Measurements from ENCODE around the gene FILIP1.

FILIP1 gene

DNA sequence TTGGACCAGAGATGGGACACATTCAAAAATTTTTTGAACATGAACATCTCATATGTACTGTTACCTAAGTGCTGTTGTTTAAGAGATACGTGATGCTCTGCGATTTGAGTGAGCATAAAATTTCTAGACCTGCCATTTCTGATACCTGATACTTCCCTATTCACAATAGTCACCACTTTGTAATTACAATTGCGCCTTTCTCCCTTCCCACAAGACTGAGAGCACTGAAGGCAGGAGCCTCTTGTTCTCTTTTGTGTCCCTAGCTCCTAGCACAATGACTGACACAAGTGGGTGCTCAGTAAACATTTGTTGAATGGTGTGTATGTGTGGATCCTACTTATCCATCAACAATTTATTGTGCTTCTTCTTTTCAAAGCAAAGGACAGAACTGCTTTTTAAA lies 116.2 kb downstream of the FILIP1 start:
- DNase-seq: no peak

DNA sequence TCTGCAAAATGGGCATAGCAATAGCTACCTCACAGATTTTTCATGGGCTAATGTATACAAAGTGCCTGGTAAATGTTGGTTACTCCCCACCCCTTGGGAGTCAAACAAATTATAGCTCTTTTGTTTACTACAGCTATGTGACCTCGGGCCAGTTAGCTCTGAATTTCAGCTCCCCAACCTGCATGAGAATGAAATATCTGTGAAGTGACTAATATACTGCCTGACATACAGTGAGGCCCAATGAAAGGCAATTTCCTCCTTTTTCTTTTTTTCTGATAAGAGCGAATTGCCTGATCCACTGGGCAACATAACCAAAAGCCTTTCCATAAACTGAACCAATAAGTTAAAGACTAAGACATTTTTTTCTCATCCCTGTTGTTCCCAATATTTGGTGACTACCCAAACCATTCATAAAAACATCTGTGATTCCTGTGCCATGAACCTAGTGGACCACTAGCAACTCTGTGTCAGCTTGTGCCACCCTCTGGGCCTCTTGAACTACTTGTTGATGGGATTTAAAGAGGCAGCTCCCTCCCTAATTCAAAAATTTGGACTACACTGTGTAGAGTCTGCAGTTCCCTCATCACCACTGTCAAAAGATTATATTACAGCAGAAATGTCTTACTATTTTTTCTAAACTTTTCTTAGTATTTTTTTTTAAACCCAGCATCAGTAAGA lies 117.1 kb downstream of the FILIP1 start:
- DNase-seq: no peak

DNA sequence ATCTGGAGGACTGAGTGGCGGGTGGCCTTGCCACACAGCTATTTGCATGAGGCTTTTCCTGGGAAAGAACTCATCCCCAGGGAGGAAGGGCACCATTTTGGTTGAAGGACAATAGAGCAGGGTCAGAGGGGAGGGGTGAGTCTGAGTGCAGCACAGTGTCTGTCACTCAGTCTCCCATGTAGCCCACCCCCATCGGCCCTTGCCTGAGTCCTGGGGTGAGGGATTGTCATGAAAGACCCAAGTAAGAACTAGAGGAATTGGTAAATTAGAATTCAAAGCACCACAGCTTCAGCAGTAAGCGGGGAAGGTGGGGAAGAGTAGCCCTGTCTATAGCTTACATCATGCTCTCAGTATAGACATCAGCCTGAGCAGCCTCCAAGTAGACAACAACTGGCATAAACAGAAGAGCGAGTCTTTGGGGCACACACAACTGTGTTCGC lies 118.6 kb downstream of the FILIP1 start:
- DNase-seq: no peak

DNA sequence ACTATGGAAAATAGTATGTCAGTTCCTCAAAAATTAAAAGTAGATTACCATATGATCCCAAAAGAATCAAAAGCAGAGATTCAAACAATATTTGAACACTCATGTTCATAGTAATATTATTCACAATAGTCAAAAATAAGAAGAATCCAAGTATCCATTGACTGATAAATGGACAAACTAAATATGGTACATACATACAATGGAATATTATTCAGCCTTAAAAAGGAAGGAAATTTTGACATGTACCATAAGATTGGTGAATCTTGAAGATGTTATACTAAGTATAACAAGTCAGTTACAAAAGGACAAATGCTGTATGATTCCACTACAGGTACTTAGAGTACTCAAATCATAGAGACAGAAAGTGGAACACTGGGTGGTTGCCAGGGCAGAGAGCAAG lies 120.7 kb downstream of the FILIP1 start:
- DNase-seq: no peak

DNA sequence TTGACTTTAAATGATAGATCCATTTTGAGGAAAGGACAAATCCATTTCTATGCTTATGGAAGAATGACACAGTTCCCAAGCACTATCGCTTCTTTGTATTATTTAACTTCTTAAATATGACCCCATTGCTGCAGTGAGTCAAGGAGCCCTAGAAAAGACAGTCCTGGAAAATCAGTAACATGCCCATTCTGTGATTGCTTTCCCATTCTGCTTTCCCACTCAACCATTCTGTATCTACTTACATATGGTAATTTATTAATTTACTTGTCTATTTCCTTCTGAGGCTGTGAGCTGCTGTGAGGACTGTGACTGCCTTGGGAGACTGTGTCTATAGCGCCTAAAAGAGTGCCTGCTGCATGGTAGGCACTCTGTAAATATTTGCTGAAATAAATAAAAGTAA lies 123.6 kb downstream of the FILIP1 start:
- no peak for DNase-seq

DNA sequence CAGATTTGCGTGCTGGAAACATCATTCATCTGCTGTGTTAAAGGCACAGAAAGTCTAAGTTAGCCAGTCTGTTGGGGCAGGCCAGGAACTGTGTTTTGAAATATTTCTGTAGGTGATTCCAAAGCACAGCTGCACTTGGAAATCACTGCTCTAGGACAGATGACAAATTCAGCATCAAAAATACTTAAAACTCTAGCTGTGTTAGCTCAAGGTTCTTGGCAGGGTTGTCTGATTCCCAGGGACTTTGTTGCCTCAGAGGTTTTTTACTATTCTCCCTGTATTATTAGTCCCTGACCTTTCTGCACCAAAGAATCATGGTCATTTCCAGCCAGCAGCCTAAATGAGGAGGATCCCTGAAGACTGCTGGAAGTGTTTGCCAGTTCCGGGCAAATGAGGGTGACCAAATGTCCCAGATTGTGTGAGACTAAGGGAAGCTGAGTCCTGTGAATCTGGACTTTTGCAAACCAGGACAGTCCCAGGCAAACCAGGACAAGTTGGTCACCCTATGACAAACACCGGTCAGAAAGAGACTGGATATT lies 124.7 kb downstream of the FILIP1 start:
- no peak for DNase-seq

DNA sequence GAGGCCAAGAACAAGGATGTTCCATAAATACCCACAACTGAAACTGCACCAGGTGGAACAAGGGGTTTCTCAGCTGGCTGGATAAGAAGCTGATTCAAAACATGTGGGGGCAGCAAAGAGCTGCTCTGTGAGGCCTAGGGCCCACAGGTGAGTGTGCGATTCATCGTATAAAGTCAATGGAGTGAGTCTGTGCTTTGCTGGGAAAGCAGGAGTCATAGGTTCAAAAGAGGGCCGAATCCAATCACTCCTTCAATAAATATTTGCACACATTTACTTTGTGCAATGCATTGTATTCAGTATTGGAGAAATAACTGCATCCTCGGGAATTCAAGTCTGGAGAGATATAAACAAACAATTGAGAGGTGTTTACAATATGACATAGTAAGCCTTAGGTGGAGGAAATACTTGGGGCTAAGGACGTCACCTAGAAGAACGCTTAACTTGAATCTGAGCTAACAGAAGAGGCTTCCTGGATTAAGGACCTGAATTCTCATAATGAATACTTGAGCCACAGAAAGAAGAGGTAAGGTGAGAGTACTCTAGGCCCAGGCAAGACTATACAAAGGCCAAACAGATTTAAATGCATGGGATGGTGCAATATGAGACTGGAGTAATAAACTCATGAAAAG lies 125.3 kb downstream of the FILIP1 start:
- DNase-seq: peak; percentile 7

DNA sequence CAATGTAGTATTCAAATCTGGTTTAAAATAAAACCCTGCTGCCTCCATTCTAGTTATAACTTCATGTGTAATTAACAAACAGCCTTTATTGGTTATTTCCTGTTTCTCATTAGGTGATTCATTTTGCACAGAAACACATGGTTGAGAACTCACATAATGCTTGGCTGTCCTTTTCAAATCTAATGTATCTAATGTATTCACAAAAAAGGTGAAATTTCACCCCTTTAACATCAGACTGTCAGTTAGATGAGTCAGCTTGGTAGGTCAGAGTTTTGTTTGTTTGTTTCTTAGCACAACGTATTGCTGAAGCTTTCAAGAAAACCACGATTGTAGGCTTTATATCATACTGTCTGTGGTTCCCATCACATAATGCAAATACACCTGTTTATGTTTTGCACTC lies 130.3 kb downstream of the FILIP1 start:
- no peak for DNase-seq

DNA sequence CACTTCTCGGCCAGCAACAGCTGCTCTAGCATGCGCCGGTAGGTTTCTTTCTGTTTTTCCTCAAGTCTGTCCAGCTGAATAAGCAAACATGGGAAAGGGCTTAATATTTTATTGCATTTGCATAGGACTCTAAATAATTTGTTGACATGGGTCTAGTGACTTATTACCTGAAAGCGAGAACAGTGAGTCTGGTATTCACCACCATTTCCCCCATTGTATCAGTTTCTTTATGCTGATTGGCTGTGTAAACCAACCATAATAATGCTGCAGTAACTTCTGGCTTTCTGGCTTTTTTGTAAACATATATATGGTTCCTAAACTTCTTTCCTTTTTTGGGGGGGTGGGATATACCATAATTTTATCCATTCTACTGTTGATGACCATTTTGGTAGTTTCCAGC lies 140.0 kb downstream of the FILIP1 start:
- no peak for DNase-seq

DNA sequence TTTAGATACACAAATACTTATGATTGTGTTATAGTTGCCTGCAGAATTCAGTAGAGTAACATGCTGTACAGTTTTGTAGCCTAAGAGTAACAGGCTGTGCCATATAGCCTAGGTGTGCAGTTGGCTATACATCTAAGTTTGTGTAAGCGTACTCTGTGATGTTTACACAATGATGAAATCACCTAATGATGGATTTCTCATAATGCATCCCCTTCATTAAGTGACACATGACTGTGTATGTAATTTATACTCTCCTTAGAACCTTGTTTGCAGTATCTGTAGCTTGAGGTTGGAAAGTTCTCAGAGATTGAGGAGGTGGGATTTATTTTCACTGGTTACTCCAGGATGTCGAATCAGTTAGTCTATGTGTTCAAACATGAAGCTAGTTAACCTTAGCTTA lies 142.0 kb downstream of the FILIP1 start:
- DNase-seq: no peak

DNA sequence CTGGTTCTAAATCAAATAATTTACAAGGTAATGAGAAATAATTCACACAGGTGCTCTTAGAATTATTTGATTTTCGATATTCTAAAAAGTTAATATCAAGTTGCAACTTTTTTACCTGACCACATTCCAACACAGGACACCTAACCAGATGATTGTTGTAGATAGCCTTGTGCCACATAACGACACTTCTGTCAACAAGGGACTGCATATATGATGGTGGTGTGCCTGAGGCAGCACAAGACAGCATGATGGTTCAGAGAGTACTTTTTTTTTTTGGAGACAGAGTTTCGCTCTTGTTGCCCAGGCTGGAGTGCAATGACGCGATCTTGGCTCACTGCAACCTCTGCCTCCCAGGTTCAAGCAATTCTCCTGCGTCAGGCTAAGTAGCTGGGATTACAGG lies 142.8 kb downstream of the FILIP1 start:
- DNase-seq: no peak

DNA sequence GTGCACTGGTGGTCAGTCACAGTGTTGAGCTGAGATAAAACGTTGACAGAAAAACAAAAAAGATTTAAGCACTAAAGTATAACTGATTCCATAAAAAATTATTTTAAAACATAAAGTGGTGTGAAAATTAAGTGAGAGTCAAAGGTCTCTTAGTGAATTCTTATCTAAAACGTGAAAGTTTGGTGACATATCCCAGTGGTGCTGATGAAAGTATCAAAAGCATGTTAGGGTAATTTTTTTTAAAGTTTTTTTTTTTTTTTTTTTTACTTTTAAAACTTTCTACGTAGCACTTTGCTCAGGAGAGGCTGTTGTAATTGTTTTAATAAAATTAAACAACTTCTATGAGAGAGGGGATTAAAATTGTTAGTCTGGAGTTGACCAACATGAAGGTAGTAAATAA lies 143.4 kb downstream of the FILIP1 start:
- DNase-seq: no peak

DNA sequence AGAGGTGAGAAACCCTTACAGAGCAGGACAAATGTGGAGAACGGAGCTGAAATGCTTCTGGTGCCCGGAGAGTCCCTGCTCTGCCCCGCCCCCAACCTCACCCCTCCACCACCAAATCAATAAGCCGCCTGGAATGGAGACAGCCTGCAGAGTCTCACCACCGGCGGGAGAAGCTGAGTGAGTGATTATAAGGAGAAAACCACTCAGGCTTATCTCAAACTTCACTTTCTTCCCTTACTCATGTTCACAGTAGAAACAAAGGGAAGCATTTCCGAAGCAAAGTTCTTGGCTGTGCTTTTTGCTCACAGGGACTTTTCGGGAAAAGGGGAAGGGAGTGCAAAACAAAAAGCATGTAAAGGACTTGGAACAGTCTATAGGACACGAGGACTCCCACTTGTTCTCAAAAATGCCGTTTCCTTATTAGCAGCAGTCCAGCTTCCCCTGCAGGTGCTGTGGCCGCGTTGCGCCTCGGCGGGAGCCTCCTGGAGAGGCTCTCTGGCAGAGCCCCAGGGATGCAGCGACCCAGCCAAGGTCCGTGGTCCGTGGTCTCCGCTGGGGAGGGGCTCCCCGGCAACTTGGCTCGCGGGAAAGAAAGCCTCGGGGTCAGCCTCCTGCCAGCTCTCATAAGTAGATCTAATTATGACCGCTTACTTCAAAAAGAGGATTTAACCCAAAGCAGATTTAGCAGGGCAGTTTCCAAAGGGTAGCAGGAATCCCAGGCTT lies 144.2 kb downstream of the FILIP1 start:
- no peak for DNase-seq

DNA sequence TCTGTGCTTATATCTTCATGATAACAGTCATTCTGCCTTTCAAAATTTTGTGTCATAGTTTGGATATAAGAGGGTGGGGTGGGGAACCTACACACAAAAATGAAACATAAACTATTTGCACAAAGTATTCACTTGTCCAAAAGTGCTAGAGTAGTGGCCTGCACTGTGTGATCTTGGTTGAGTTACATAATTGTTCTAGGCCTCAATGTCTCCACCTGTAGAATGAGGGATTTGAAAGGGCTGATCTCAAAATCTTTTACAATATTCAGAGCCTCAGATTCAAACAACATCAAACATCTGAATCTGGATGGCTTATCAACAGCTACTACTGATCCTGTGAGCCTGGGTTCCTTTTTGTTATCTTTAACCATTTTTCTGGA lies 144.7 kb downstream of the FILIP1 start:
- no peak for DNase-seq

DNA sequence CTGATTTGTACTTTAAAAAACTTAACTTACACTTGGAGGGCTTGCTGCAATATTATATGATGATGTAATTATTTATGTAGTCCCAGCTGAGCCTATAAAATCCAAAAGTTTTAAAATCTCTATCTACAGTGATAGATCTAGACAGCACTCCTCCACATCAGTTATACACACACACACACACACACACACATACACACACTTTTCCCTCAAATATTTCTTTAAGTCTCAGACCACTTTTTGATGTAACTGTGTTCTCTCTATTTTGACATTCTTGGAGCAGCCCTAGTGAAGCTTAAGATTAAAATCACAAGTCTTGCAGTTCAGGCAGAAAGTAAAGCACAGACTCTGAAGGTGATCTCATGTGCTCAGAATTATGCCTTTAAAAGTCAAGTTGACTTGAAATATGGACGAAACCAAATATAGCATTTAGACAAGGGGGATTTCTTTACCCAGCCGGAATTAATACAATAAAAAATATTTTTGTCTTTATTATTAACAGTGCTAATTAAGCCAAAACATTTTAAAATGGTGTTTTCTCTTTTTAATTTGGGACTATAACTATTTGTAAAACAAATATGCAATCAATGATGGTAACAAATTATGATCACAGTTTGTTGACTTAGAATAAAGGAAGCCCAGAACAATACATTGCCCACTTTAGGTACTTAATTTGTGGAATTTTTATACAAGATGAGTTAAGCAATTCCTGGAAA lies 145.5 kb downstream of the FILIP1 start:
- no peak for DNase-seq

DNA sequence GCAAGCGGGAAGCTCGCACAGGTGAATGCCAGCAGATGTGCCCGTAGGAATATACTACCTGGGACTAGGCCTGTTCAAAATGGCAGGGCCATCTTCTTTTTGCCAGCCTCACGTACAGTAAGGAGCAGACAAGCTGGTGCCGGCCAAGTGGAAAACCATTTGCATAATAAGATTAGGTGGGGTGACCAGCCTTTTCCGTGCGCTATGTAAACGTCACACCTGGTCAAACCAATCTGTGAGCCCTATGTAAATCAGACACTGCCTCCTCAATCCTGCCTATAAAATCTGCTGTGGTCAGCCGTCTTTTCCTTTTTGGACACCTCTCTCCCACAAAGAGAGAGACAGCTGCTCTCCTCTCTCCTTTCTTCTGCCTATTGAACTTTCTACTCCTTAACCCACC lies 148.2 kb downstream of the FILIP1 start:
- no peak for DNase-seq

DNA sequence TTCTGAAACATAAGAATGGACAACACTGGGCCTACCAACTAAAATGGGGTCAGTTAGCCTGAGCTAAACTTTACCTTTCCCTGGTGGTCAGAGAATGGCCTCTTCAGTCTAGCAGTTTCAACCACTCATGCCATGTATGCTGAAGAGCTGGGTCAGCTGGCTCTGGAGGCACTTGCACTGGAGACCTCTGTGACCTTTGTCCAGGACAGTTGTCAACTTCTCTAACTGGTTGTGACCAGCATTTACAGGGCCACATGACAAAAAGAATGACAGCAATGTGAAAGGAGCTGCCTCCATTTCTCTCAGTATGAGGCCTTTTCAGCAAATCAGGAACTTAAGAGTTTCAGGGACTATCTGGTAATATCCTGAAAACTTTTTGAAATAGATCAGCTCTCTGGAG lies 149.1 kb downstream of the FILIP1 start:
- DNase-seq: no peak

DNA sequence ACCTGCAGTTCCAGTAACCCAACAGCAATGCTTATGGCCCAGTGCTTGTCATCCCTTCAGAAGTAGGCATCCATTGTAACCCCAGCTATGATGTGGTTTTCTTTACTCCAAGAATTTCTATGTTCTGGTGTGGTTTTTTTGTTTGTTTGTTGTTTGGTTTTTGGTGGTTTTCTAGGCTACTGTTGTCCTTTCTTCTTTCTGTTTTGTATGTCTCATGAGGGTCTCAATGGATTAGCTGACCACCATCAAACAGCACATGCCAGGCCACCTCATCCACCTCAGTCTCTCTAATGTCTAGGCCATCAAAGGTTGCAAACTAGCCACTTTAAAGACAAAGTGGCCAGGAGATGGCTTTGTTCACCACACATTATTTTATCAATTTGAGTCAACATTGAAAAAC lies 149.6 kb downstream of the FILIP1 start:
- DNase-seq: no peak

DNA sequence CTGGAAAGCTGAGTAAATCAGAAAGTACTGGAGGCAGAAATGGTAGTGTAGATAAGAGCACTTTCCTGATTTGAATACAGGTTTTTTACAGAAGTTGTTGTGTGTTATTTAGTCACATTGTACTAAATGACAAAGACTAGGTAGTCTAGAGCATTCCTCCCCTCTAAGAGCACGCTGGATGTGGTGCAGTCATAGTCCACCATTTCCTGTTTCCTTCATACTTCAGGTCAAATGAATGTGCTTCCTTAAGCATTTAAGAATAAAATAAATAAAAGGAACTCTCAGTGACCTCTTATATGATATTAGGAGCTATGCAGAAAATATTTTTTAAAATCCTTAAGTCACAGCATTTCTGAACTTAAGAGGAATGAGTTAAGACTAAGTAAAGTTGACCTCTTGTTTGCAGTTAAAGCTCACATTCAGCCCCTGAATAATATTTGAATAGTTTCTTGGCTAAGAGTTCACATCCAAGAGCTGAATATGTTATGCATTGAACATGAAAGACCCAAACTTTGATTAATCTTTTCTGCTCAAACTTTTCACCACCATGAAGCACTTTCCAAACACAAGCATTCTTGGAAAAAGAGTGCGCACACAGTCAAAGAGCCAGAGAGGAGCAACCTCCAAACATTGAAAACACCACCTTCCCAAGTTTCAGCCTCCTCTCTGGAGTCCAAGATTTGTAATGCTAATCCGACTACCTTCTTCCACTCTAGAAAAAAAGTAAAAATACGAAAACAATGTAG lies 155.6 kb downstream of the FILIP1 start:
- DNase-seq: peak; percentile 23

DNA sequence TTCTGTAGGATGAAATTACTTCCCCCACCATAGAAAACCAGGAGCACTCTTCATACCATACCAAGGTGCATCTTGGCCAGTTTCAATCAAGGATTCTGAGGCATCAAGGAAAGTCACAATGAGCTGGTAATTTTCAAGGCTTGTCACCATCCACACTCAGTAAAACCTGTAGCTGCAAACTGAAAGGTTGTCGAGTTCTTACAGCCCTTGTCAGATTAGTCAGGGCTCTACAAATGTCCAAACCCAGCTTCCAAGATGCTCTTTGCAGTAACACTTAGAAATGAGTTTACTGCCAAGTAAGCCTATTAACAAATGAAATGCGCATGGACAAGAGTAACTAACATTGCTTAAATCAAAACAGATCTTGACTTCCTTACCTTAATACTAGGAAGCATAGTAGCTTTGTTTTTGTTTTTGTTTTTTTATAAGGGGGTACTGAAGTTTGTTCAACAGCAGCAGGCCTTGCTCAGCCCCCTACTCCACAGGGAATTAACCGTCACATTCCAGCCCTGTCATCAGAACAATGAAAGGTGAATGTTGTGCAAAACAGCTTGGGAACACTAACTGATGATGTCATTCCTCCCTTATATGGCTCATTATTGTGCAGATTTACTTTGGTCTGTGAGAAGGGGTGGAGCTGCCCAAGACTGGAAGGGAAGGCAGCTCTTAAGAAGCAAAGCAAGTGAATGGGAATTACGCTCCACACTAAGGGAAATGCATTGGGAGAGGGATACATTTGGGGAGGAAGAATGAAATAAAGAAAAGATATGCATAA lies 159.1 kb downstream of the FILIP1 start:
- no peak for DNase-seq

DNA sequence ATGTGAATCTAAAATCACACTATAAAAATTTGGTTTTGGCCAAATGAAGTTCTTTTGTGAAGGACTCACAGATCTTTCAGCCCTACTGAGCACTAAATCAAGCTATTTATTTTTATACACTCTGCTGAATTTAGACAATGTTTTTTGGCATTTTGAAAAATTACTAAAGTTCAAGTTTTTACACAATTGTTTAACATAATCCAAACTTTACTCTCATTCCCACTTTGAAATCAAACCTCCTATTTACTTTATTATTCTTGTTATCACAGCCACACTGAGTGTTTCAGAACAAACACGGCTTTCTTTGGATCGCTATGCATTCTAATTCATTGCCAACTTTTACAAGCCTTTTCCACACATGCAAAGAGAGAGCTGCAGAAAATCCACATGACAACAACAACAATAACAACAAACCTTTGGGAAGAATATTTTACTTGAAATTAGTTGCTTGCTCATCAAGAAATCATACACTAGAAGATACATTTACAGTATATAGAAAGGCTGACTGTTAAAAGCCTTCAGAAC lies 159.9 kb downstream of the FILIP1 start:
- DNase-seq: no peak

DNA sequence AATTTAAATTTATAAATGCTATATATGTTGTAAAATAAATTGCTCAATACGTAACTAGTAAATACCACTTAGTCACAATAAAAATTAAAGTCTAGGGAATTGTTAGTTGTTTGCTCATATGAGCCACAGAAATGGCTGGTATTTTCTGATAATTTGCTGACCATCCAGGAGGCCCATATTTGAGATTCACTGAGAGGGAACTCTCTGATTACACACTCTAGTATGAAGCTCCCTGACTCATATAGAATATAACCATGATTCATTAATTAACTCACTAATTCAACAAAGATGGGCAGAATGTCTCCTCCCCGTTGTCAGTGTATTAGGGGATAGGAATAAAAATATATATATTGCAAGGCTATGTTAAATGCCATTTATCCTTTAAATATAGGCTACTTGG lies 162.4 kb downstream of the FILIP1 start:
- DNase-seq: no peak

Data from activated CD4-positive, alpha-beta T cell treated with anti-CD3 and anti-CD28 coated beads, Interleukin-2, Interleukin-6, amounts not matched to agents 100 ng/mL and 50 ng/mL, durations not matched to agents 16 hours and 8 hours (primary cell).